Breast epithelium (tissue), 4 donors: ENCODE measurements around the gene CTDSPL. TPM values are rescaled to one million over a fixed set of nuclear protein-coding genes. Genes with fewer than 3 reads are reported as not detected.
A peak's percentile ranks its signal among the peaks of the same experiment; 100 is the strongest.

Experiments used
- DNase-seq, 2 donors: peaks; one replicate each; pipeline ENCODE4 v3.0.0-alpha.2; 2019; ENCODE audit warnings: low spot score in 2 of 2
- H3K27ac ChIP-seq, 2 donors: fragments of 200-600 bp; sonication (generic) in 1 of 2; one replicate each; pipeline ENCODE4 v1.5.1; 2016 to 2019; ENCODE audit warnings: mild to moderate bottlenecking in 1 of 2
- H3K27me3 ChIP-seq, 2 donors: fragments of 200-600 bp; sonication (generic) in 1 of 2; one replicate each; pipeline versions ENCODE4 v1.5.1 to v1.6.0; 2017 to 2019; ENCODE audit warnings: control low read depth in 1 of 2, mild to moderate bottlenecking in 1 of 2
- H3K36me3 ChIP-seq: fragments of 200-600 bp; one replicate; pipeline ENCODE4 v1.5.1; 2019
- H3K4me1 ChIP-seq, 2 donors: fragments of 200-600 bp; sonication (generic); one replicate each; pipeline ENCODE4 v1.5.1; 2016 to 2019; ENCODE audit warnings: control low read depth in 1 of 2
- H3K4me3 ChIP-seq, 3 donors: fragments of 200-600 bp; sonication (generic); 1 replicate in 2 of 3; 2 replicates in 1 of 3; pipeline ENCODE4 v1.5.1; 2016 to 2019; ENCODE audit warnings: mild to moderate bottlenecking in 3 of 3, moderate library complexity in 2 of 3
- H3K9me3 ChIP-seq, 2 donors: fragments of 200-600 bp; sonication (generic) in 1 of 2; one replicate each; pipeline ENCODE4 v1.5.1; 2016 to 2019; ENCODE audit warnings: control low read depth in 1 of 2
- CTCF ChIP-seq, 3 donors: fragments of 450-650 bp; IDR thresholded peaks; one replicate each; pipeline ENCODE4 v1.5.1; 2016 to 2017; ENCODE audit warnings: antibody characterized with exemption in 3 of 3, mild to moderate bottlenecking in 3 of 3, moderate library complexity in 3 of 3
- POLR2A ChIP-seq: fragments of 450-650 bp; IDR thresholded peaks from one replicate; pipeline ENCODE4 v1.6.1; 2016; ENCODE audit warnings: antibody characterized with exemption, mild to moderate bottlenecking, moderate library complexity
- POLR2AphosphoS5 ChIP-seq, 3 donors: sonication (generic); formaldehyde crosslinking; IDR thresholded peaks; one replicate each; pipeline ENCODE4 v1.6.1; 2017; ENCODE audit warnings: antibody characterized with exemption in 3 of 3
- intact Hi-C: fragments of 100-400 bp; cut with DNase I; formaldehyde crosslinking; loops from one replicate; pipeline ENCODE4 v1.15.1; 2023; ENCODE audit warnings: low total_unique reads
- total RNA-seq, 3 donors: library from RNA; depleted of rRNA; stranded (reverse); fragments of >200 nt; gene quantifications; one replicate each; pipeline ENCODE4 v1.1.0, GENCODE V29; 2016

The CTDSPL gene
- total RNA-seq, 3 donors from 2014 or later: 40.0 to 80.8 (median 63.1) TPM

- Histone ChIP-seq H3K4me3 (no peak overlapping the region), H3K36me3 (no peaks in the 10 kb centered on the region), H3K27me3 (no peaks in the 10 kb centered on the region), H3K27ac (peak overlapping the region; percentile 73 to 80), H3K4me1 (peaks cover 3 to 7% of the 10 kb centered on the region in 2 donors), H3K9me3 (no peaks in the 10 kb centered on the region)
- no peak for TF ChIP-seq CTCF (IDR thresholded peaks at IDR 0.05)
- no peak for TF ChIP-seq POLR2A
- TF ChIP-seq POLR2AphosphoS5 (IDR thresholded peaks at IDR 0.05): no peak
- intact Hi-C loops: no loop called here
- peak in 1 of 2 donors; percentile 86 for DNase-seq
Observed at GRCh38 chr3:37935756-37936666, 74.3 kb downstream of the CTDSPL start.

DNA sequence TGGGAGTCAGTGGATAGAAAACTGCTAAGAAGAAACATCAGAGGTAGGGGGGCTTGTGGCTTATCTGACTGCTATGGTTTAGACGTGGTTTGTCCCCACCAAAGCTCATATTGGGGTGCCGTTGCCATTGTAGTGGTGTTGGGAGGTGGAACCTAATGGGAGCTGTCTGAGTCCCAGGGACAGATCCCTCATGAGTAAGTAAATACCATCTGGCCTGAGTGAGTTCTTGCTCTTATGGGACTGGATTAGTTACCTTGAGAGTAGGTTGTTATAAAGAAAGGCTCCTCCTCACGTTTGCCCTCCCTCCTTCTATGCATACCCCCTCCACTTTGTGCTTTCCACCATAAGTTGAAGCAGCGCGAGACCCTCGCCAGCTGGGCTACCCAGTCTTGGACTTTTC, 75.5 kb downstream of the CTDSPL start:
- DNase-seq: no peak
- TF ChIP-seq CTCF (IDR thresholded peaks at IDR 0.05) (no peak), POLR2AphosphoS5 (IDR thresholded peaks at IDR 0.05) (no peak), POLR2A (no peak)
- intact Hi-C loops: no loop called here
- H3K36me3 ChIP-seq: no peaks in the 10 kb centered on the region
- no peak overlapping the region for H3K4me3 ChIP-seq
- H3K9me3 ChIP-seq: no peaks in the 10 kb centered on the region
- H3K27me3 ChIP-seq: no peaks in the 10 kb centered on the region
- peak overlapping the region; percentile 73 to 80 for H3K27ac ChIP-seq
- H3K4me1 ChIP-seq: peaks cover 7 to 8% of the 10 kb centered on the region in 2 donors

GRCh38 chr3:37938011-37938410, 76.3 kb downstream of the CTDSPL start:
- Histone ChIP-seq H3K27ac (peak overlapping the region; percentile 73 to 80), H3K27me3 (no peaks in the 10 kb centered on the region), H3K4me3 (no peak overlapping the region), H3K4me1 (peaks cover 7 to 8% of the 10 kb centered on the region in 2 donors), H3K36me3 (no peaks in the 10 kb centered on the region), H3K9me3 (no peaks in the 10 kb centered on the region)
- TF ChIP-seq CTCF (IDR thresholded peaks at IDR 0.05) (no peak), POLR2AphosphoS5 (IDR thresholded peaks at IDR 0.05) (no peak), POLR2A (no peak)
- no peak for DNase-seq
- intact Hi-C loops: no loop called here

- intact Hi-C loops: no loop called here
- peaks cover 12 to 14% of the 10 kb centered on the region in 2 donors for H3K4me1 ChIP-seq
- TF ChIP-seq CTCF (IDR thresholded peaks at IDR 0.05) (no peak), POLR2AphosphoS5 (IDR thresholded peaks at IDR 0.05) (no peak), POLR2A (no peak)
Observed at GRCh38 chr3:37940242-37940908, 78.7 kb downstream of the CTDSPL start.

More at GRCh38 chr3:37940242-37940908, 78.7 kb downstream of the CTDSPL start:
- Histone ChIP-seq H3K27ac (peak overlapping the region; percentile 48 to 49), H3K9me3 (no peaks in the 10 kb centered on the region), H3K4me3 (no peak overlapping the region), H3K36me3 (no peaks in the 10 kb centered on the region), H3K27me3 (no peaks in the 10 kb centered on the region)
- DNase-seq: no peak
